ENCODE results near the gene SNX25.

DNA sequence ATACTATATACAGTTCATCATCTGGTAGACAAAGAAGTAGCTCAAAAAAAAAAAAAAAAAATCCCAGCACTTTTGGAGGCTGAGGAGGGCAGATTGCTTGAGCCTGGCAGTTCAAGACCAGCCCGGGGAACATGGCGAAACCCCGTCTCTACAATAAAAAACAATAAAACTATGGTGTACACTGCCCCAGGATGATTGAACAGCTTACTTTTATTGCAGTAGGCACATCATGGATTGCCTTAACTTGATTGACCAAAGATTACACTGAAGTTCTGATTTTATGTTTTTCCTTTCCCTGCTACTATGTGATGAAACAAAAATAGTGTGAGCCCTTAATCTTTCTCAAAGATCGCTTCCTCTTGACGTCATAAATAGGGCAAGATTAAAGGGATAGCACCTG is 60.6 kb downstream of the SNX25 start:
- TF ChIP-seq, protein P1, sequence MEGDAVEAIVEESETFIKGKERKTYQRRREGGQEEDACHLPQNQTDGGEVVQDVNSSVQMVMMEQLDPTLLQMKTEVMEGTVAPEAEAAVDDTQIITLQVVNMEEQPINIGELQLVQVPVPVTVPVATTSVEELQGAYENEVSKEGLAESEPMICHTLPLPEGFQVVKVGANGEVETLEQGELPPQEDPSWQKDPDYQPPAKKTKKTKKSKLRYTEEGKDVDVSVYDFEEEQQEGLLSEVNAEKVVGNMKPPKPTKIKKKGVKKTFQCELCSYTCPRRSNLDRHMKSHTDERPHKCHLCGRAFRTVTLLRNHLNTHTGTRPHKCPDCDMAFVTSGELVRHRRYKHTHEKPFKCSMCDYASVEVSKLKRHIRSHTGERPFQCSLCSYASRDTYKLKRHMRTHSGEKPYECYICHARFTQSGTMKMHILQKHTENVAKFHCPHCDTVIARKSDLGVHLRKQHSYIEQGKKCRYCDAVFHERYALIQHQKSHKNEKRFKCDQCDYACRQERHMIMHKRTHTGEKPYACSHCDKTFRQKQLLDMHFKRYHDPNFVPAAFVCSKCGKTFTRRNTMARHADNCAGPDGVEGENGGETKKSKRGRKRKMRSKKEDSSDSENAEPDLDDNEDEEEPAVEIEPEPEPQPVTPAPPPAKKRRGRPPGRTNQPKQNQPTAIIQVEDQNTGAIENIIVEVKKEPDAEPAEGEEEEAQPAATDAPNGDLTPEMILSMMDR (IDR thresholded peaks at IDR 0.05; ENCODE audit: insufficient read depth, low read depth, low read length) = no peak
- no peak for TF ChIP-seq EZH2 (IDR thresholded peaks at IDR 0.05; ENCODE audit: insufficient read depth, low read length)
